Measurements from ENCODE around the gene SYNJ2. TPM values are rescaled to one million over a fixed set of nuclear protein-coding genes. Genes with fewer than 3 reads are reported as not detected.
A peak's percentile ranks its signal among the peaks of the same experiment; 100 is the strongest.

The SYNJ2 gene
- total and polyA plus RNA-seq, 5 experiments from 2014 or later: 5.2 to 16.3 (median 8.5) TPM

- DNase-seq: peak in 3 of 10 donors; percentile 1 to 9 (median 3)
- no peak overlapping the region for H3K27ac Mint-ChIP-seq
- POLR2A ChIA-PET: no interaction called here
- ATAC-seq: peak in 1 of 2 donors; percentile 46
- peaks cover 0 to 16% (median 16%) of the 10 kb centered on the region in 3 donors for H3K36me3 Mint-ChIP-seq
- H3K4me3 Mint-ChIP-seq: no peak overlapping the region
- no peaks in the 10 kb centered on the region for H3K27me3 Mint-ChIP-seq
- no peaks in the 10 kb centered on the region for H3K4me1 Mint-ChIP-seq
- H3K9me3 Mint-ChIP-seq: no peaks in the 10 kb centered on the region
These were observed 150.3 kb downstream of the SYNJ2 start for GRCh38 chr6:158131926-158132325.

- Mint-ChIP-seq H3K27ac (no peak overlapping the region), H3K4me1 (no peaks in the 10 kb centered on the region)
These were observed 161.1 kb downstream of the SYNJ2 start for GRCh38 chr6:158142789-158143188.

GRCh38 chr6:158143700-158144099 is 162.0 kb downstream of the SYNJ2 start:
- no peak for DNase-seq
- POLR2A ChIA-PET: no interaction called here
- H3K27me3 Mint-ChIP-seq: no peaks in the 10 kb centered on the region

More at GRCh38 chr6:158142789-158143188, 161.1 kb downstream of the SYNJ2 start:
- DNase-seq (no peak), ATAC-seq (no peak)
- H3K36me3 Mint-ChIP-seq: peaks cover 4 to 47% (median 15%) of the 10 kb centered on the region in 3 donors
- H3K27me3 Mint-ChIP-seq: no peaks in the 10 kb centered on the region
- no peak overlapping the region for H3K4me3 Mint-ChIP-seq
- POLR2A ChIA-PET: no interaction called here
- H3K9me3 Mint-ChIP-seq: no peaks in the 10 kb centered on the region

More at GRCh38 chr6:158143700-158144099, 162.0 kb downstream of the SYNJ2 start:
- Mint-ChIP-seq H3K27ac (no peak overlapping the region), H3K36me3 (peaks cover 4 to 50% (median 15%) of the 10 kb centered on the region in 3 donors), H3K4me1 (no peaks in the 10 kb centered on the region), H3K4me3 (no peak overlapping the region), H3K9me3 (no peaks in the 10 kb centered on the region)
- no peak for ATAC-seq

Other genes with a start within 250 kb of the SYNJ2 start
- gene SNX9, start 158.6 kb upstream of the SYNJ2 start, total RNA-seq: 10 to 100 TPM; 38.2 TPM
- gene SNX9, start 158.6 kb upstream of the SYNJ2 start, polyA plus RNA-seq: 10 to 100 TPM; 15.6 to 32.8 (median 19.7) TPM
- gene SERAC1, start 186.4 kb downstream of the SYNJ2 start, total RNA-seq: 1 to 10 TPM; 3.2 to 3.8 TPM
- gene SERAC1, start 186.4 kb downstream of the SYNJ2 start, polyA plus RNA-seq: 1 to 10 TPM; 2.1 to 3.7 (median 2.2) TPM
- 10 to 100 TPM; 12.5 to 13.7 TPM for gene GTF2H5, start 186.5 kb downstream of the SYNJ2 start, total RNA-seq
- gene GTF2H5, start 186.5 kb downstream of the SYNJ2 start, polyA plus RNA-seq: 10 to 100 TPM; 21.8 to 25.9 (median 22.5) TPM